DOHH2 (cell line): ENCODE measurements around the gene TJAP1.

Source experiments
- CTCF ChIP-seq: fragments of 200-600 bp; sonication (generic); IDR thresholded peaks from one replicate; pipeline ENCODE4 v1.5.1; 2014; ENCODE audit warnings: antibody characterized with exemption, mild to moderate bottlenecking, low read depth, low read length; ENCODE audit not compliant: poor library complexity, severe bottlenecking
- EZH2phosphoT487 ChIP-seq: fragments of 200-600 bp; sonication (generic); IDR thresholded peaks from 2 replicates; pipeline ENCODE4 v1.6.1; 2017; ENCODE audit warnings: borderline replicate concordance, mild to moderate bottlenecking, antibody characterized with exemption, low read length, moderate library complexity, mixed read lengths

- TF ChIP-seq CTCF: no peak
- TF ChIP-seq EZH2phosphoT487: no peak
Measured at GRCh38 chr6:43497129-43497396, 19.7 kb downstream of the TJAP1 start.
